Endodermal cell (in vitro differentiated cells): ENCODE data around the gene TIA1. TPM values are rescaled to one million over a fixed set of nuclear protein-coding genes. Genes with fewer than 3 reads are reported as not detected.

Experiments
- DNase-seq: peaks from one replicate; pipeline ENCODE4 v3.0.0-alpha.2; 2017
- H3K27ac ChIP-seq: 2 replicates; pipeline ENCODE4 v1.5.1; 2013; ENCODE audit warnings: mild to moderate bottlenecking, low read depth, low read length, moderate library complexity
- H3K27me3 ChIP-seq: 2 replicates; pipeline ENCODE4 v1.6.1; 2013; ENCODE audit warnings: mild to moderate bottlenecking, low read length, moderate library complexity; ENCODE audit not compliant: insufficient read depth, control insufficient read depth, poor library complexity, severe bottlenecking
- H3K36me3 ChIP-seq: 2 replicates; pipeline ENCODE4 v1.7.0; 2013; ENCODE audit warnings: mild to moderate bottlenecking, low read length, moderate library complexity; ENCODE audit not compliant: control insufficient read depth, insufficient read depth
- H3K4me1 ChIP-seq: one replicate; pipeline ENCODE4 v1.7.0; 2013; ENCODE audit warnings: low read length; ENCODE audit not compliant: control insufficient read depth, insufficient read depth
- H3K4me3 ChIP-seq: 2 replicates; pipeline ENCODE4 v1.5.1; 2013; ENCODE audit warnings: mild to moderate bottlenecking, low read length, moderate library complexity
- H3K9ac ChIP-seq: 2 replicates; pipeline ENCODE4 v1.6.1; 2013; ENCODE audit warnings: mild to moderate bottlenecking, low read length, moderate library complexity; ENCODE audit not compliant: poor library complexity, severe bottlenecking; ENCODE audit errors: extremely low read depth
- H3K9me3 ChIP-seq: 2 replicates; pipeline ENCODE4 v1.6.1; 2013; ENCODE audit warnings: mild to moderate bottlenecking, low read length, moderate library complexity; ENCODE audit not compliant: control insufficient read depth
- H3K27ac Mint-ChIP-seq: 2 replicates; pipeline ENCODE4 v1.8.0; 2020; ENCODE audit warnings: mixed read lengths
- H3K27me3 Mint-ChIP-seq: 2 replicates; pipeline ENCODE4 v1.8.0; 2021; ENCODE audit warnings: mild to moderate bottlenecking, mixed read lengths; ENCODE audit not compliant: insufficient read depth
- H3K36me3 Mint-ChIP-seq: 2 replicates; pipeline ENCODE4 v1.8.0; 2020; ENCODE audit warnings: low read depth, mixed read lengths
- H3K4me1 Mint-ChIP-seq: 2 replicates; pipeline ENCODE4 v1.8.0; 2020; ENCODE audit warnings: mixed read lengths
- H3K4me3 Mint-ChIP-seq: 2 replicates; pipeline ENCODE4 v1.8.0; 2020; ENCODE audit warnings: mild to moderate bottlenecking, moderate library complexity, mixed read lengths
- H3K9me3 Mint-ChIP-seq: 2 replicates; pipeline ENCODE4 v1.8.0; 2020; ENCODE audit warnings: mild to moderate bottlenecking, mixed read lengths
- WGBS, 2 experiments: methylation state at CpG; one replicate each; pipeline versions ENCODE4 v1.1.5 to v1.1.7; 2013; ENCODE audit warnings: missing lambda C conversion rate in 2 of 2, mixed read lengths in 1 of 2; ENCODE audit not compliant: insufficient coverage in 1 of 2, insufficient read length in 1 of 2; 5-methylcytosine and 5-hydroxymethylcytosine counted together
- total RNA-seq, 2 donors: library from RNA; stranded (reverse); fragmentation: NEBNext Ultra II Directional in 1 of 2; extraction: Animal tissue kit (Norgen Biotek cat#: 25700) in 1 of 2; gene quantifications; 2 replicates in 1 of 2; 3 replicates in 1 of 2; pipeline ENCODE4 v1.2.1, GENCODE V29; 2021
- TF ChIP-seq, protein P1 (sequence below): fragments of 200-600 bp; sonication (generic); conservative IDR thresholded peaks from 2 replicates; pipeline ENCODE4 v1.5.0; 2021; ENCODE audit warnings: antibody characterized with exemption, mild to moderate bottlenecking

Gene TIA1
- total RNA-seq, 2 donors from 2014 or later, result 217 to 256 TPM

- Mint-ChIP-seq H3K27me3 (no peaks in the 10 kb centered on the region), H3K4me3 (no peak overlapping the region), H3K4me1 (peaks cover 3% of the 10 kb centered on the region), H3K27ac (no peak overlapping the region), H3K9me3 (no peaks in the 10 kb centered on the region), H3K36me3 (no peaks in the 10 kb centered on the region)
- Histone ChIP-seq H3K36me3 (no peaks in the 10 kb centered on the region), H3K27ac (no peak overlapping the region), H3K27me3 (no peaks in the 10 kb centered on the region), H3K9ac (no peak overlapping the region), H3K4me1 (no peaks in the 10 kb centered on the region), H3K9me3 (no peaks in the 10 kb centered on the region), H3K4me3 (no peak overlapping the region)
- DNase-seq, result no peak
- TF ChIP-seq, protein P1, sequence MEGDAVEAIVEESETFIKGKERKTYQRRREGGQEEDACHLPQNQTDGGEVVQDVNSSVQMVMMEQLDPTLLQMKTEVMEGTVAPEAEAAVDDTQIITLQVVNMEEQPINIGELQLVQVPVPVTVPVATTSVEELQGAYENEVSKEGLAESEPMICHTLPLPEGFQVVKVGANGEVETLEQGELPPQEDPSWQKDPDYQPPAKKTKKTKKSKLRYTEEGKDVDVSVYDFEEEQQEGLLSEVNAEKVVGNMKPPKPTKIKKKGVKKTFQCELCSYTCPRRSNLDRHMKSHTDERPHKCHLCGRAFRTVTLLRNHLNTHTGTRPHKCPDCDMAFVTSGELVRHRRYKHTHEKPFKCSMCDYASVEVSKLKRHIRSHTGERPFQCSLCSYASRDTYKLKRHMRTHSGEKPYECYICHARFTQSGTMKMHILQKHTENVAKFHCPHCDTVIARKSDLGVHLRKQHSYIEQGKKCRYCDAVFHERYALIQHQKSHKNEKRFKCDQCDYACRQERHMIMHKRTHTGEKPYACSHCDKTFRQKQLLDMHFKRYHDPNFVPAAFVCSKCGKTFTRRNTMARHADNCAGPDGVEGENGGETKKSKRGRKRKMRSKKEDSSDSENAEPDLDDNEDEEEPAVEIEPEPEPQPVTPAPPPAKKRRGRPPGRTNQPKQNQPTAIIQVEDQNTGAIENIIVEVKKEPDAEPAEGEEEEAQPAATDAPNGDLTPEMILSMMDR, result no peak
- 91 to 100% methylated on average over 2 to 5 of the region's 5 CpGs for WGBS, 2 experiments
Observed at GRCh38 chr2:70192516-70192915, 55.9 kb downstream of the TIA1 start.

GRCh38 chr2:70191244-70191735 lies 57.1 kb downstream of the TIA1 start:
- Mint-ChIP-seq H3K9me3 (no peaks in the 10 kb centered on the region), H3K27me3 (no peaks in the 10 kb centered on the region), H3K36me3 (no peaks in the 10 kb centered on the region), H3K4me1 (peaks cover 3% of the 10 kb centered on the region), H3K4me3 (peak overlapping the region; percentile 82), H3K27ac (peak overlapping the region; percentile 99)
- no peaks in the 10 kb centered on the region for H3K36me3 ChIP-seq
- peak overlapping the region; percentile 94 for H3K27ac ChIP-seq
- no peaks in the 10 kb centered on the region for H3K9me3 ChIP-seq
- no peaks in the 10 kb centered on the region for H3K27me3 ChIP-seq
- H3K9ac ChIP-seq, result peak overlapping the region; percentile 54
- H3K4me1 ChIP-seq, result no peaks in the 10 kb centered on the region
- 82 to 83% methylated on average over 12 to 13 of the region's 13 CpGs for WGBS, 2 experiments
- TF ChIP-seq, protein P1, result no peak
- peak overlapping the region; percentile 96 for H3K4me3 ChIP-seq
- no peak for DNase-seq

DNA sequence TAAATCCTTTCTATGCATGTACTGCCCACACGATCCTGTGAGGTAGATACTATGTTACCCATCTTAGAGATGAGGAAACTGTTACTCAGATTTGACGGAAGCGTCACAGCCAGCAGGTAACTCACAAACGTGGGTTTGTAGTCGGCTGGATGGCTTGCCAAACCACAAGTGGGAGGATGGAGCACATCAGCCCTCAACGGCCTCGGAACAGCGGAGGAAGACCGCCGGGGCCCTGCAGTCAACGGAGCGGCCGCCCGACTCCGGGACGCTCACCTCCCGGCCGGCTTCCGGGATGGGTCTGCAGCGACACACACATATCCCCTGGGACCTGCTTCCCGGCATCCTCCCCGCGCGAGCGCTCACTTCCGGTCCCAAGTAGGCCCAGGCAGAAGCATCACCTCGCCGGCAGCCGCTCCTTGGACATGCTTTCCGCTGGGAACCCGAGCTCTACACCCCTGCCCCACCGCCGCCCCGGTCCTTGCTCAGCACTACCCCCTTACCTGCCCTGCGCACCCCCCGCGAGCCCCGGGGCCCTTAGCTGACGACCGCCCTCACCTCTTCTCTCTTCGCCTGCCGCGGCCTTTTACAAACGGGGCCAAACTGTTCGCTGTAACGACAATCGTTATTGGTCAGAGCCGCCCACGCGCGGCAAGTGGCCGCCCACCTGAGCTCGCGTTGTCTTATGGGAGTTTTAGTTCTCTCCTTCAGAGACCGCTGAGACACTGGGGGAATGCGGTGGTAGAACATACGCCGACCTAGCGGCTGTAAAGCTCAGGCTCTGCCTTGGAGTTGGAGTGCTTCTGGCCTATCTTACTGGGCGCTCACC lies 57.8 kb downstream of the TIA1 start, which contains the start of gene C2orf42:
TSS of gene C2orf42 (minus strand) at position 602 of the 826 bp plus-strand sequence. CDS start 9,034 bp downstream, outside the sequence.
- Mint-ChIP-seq H3K9me3 (no peaks in the 10 kb centered on the region), H3K36me3 (no peaks in the 10 kb centered on the region), H3K27me3 (no peaks in the 10 kb centered on the region), H3K4me3 (peak within 1 kb of the TSS; percentile 82), H3K27ac (peak within 1 kb of the TSS; percentile 99), H3K4me1 (peaks cover 3% of the 10 kb centered on the region)
- DNase-seq, result peak; percentile 98
- Histone ChIP-seq H3K9ac (peak within 1 kb of the TSS; percentile 54), H3K27ac (peak within 1 kb of the TSS; percentile 94), H3K36me3 (no peaks in the 10 kb centered on the region), H3K4me1 (no peaks in the 10 kb centered on the region), H3K4me3 (peak within 1 kb of the TSS; percentile 96), H3K9me3 (no peaks in the 10 kb centered on the region), H3K27me3 (no peaks in the 10 kb centered on the region)
- 1 to 3% methylated on average over 19 to 60 of the region's 60 CpGs for whole genome bisulfite sequencing, 2 experiments
- TF ChIP-seq, protein P1, result peak; percentile 40
